ENCODE measurements around the gene DDX41.
"Not testable (repeated sequence)": the region's sequence is repeated elsewhere in the genome, so short reads cannot be mapped to it uniquely, and the experiment has no call there.

Gene DDX41

DNA sequence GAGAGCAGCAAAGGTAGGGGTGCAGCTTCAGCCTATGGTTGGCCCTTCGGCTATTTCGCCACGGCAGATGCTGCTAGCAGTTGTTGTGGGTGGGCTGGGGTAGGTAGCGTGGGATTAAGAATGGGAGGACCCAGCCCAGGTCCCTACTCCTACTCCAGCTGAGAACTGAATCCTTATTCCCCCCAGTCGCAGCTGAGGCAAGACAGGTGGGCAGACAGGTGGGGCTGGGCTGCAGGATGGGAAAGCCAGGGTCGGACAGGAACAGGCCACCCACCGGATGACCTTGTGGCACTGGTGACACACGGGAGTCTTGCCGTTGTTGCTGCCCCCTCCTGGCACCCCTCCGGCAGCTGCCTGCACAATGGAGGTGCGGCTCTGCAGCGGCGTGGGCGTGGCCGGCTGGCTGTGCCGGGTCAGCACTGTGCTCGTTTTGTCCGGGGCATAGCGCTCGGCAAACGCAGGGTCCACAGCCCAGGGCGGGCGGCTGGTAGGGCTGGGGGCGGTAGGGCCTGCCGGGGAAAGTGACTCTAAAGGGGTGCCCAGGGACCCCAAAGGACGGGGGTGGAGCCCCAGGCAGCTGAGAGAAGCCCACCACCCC lies 27.5 kb downstream of the DDX41 start:
- Histone ChIP-seq H3K4me1 (ENCODE audit: control insufficient read depth, insufficient read depth, low read length) (peaks cover 7% of the 10 kb centered on the region; the same call in 1 of the 2 replicates), H3K9me3 (ENCODE audit: control insufficient read depth, insufficient read depth, low read length) (no peaks in the 10 kb centered on the region), H3K36me3 (ENCODE audit: control insufficient read depth, insufficient read depth, low read length) (peaks cover 82% of the 10 kb centered on the region), H3K4me3 (ENCODE audit: low read depth, low read length) (no peak overlapping the region), H3K27ac (ENCODE audit: low read depth, low read length) (no peak overlapping the region), H3K27me3 (ENCODE audit: control insufficient read depth, insufficient read depth, low read length) (no peaks in the 10 kb centered on the region), H3K9ac (ENCODE audit: low read depth, low read length) (no peak overlapping the region)

DNA sequence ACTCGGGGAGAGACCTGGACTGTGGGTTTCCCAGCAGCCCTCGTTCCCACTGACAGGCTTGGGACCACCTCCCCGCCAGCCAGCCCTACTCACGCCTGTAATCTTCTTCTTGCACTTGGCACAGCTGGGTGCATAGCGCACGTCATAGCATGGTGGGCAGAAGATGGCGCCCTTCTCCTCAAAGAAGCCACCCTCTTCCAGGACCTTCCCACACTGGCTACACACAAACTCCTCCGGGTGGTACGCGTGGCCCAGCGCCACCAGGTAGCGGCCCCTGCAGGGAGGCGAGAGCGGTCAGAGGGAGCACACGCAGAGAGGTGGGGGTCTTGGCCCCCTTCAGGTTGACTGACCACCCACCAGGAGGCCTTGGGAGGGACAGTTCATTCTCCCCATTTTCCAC lies 28.8 kb downstream of the DDX41 start:
- Histone ChIP-seq H3K36me3 (ENCODE audit: control insufficient read depth, insufficient read depth, low read length) (peaks cover 80% of the 10 kb centered on the region), H3K9me3 (ENCODE audit: control insufficient read depth, insufficient read depth, low read length) (no peaks in the 10 kb centered on the region), H3K4me1 (ENCODE audit: control insufficient read depth, insufficient read depth, low read length) (peaks cover 3% of the 10 kb centered on the region; the same call in 1 of the 2 replicates), H3K27ac (ENCODE audit: low read depth, low read length) (no peak overlapping the region), H3K4me3 (ENCODE audit: low read depth, low read length) (no peak overlapping the region), H3K9ac (ENCODE audit: low read depth, low read length) (no peak overlapping the region), H3K27me3 (ENCODE audit: control insufficient read depth, insufficient read depth, low read length) (no peaks in the 10 kb centered on the region)

DNA sequence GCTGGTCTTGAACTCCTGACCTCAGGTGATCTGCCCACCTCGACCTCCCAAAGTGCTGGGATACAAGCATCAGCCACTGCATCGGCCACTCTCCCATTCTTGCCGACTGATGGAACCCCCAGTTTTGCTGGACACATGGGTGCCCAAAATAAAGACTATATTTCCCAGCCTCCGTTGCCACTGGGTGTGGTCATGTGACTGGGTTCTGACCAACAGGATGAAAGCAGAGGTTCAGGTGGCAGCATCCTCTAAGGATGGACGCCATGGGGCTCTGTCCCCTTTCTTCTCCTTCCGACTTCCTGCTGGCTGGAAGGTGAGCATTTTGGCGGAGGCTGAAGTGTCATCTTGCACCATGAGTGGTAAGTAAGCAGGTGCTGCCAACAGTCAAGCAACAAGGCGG lies 29.6 kb downstream of the DDX41 start:
- no peaks in the 10 kb centered on the region for H3K27me3 ChIP-seq (ENCODE audit: control insufficient read depth, insufficient read depth, low read length)
- no peak overlapping the region for H3K9ac ChIP-seq (ENCODE audit: low read depth, low read length)
- H3K4me1 ChIP-seq (ENCODE audit: control insufficient read depth, insufficient read depth, low read length) = peaks cover 3% of the 10 kb centered on the region; the same call in 1 of the 2 replicates
- no peak overlapping the region for H3K4me3 ChIP-seq (ENCODE audit: low read depth, low read length)
- H3K36me3 ChIP-seq (ENCODE audit: control insufficient read depth, insufficient read depth, low read length) = peaks cover 77% of the 10 kb centered on the region
- no peaks in the 10 kb centered on the region for H3K9me3 ChIP-seq (ENCODE audit: control insufficient read depth, insufficient read depth, low read length)
- no peak overlapping the region for H3K27ac ChIP-seq (ENCODE audit: low read depth, low read length)

DNA sequence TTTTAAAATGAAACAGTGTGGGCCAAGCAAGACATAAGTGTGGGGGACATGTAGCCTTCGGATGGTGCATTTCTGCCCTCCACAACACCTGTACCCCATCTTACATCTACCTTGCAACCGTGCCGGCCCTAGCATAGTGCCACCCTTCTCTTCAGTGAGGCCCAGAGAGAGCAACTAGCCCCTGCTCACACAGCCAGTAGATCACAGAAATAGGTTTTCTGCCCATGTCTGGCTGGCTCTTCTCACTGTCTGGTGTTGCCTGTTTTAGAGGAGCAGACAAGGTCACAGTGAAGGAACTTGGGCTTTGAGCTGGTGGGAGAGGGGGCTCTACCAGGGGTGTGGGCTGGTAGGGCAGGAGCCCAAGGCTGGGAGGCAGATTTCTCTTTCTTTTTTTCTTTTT lies 30.5 kb downstream of the DDX41 start:
- no peak overlapping the region for H3K4me3 ChIP-seq (ENCODE audit: low read depth, low read length)
- no peaks in the 10 kb centered on the region for H3K9me3 ChIP-seq (ENCODE audit: control insufficient read depth, insufficient read depth, low read length)
- peaks cover 2% of the 10 kb centered on the region; the same call in 1 of the 2 replicates for H3K4me1 ChIP-seq (ENCODE audit: control insufficient read depth, insufficient read depth, low read length)
- peaks cover 82% of the 10 kb centered on the region for H3K36me3 ChIP-seq (ENCODE audit: control insufficient read depth, insufficient read depth, low read length)
- H3K27ac ChIP-seq (ENCODE audit: low read depth, low read length) = no peak overlapping the region
- H3K27me3 ChIP-seq (ENCODE audit: control insufficient read depth, insufficient read depth, low read length) = no peaks in the 10 kb centered on the region
- no peak overlapping the region for H3K9ac ChIP-seq (ENCODE audit: low read depth, low read length)

- H3K9ac ChIP-seq (ENCODE audit: low read depth, low read length); H3K27me3 ChIP-seq (ENCODE audit: control insufficient read depth, insufficient read depth, low read length); H3K27ac ChIP-seq (ENCODE audit: low read depth, low read length); H3K4me3 ChIP-seq (ENCODE audit: low read depth, low read length); H3K4me1 ChIP-seq (ENCODE audit: control insufficient read depth, insufficient read depth, low read length); H3K9me3 ChIP-seq (ENCODE audit: control insufficient read depth, insufficient read depth, low read length): not testable (repeated sequence)
- peaks cover 77% of the 10 kb centered on the region for H3K36me3 ChIP-seq (ENCODE audit: control insufficient read depth, insufficient read depth, low read length)
These were observed 31.0 kb downstream of the DDX41 start for GRCh38 chr5:177485753-177486152.

- Histone ChIP-seq H3K27me3 (ENCODE audit: control insufficient read depth, insufficient read depth, low read length) (no peaks in the 10 kb centered on the region), H3K9me3 (ENCODE audit: control insufficient read depth, insufficient read depth, low read length) (no peaks in the 10 kb centered on the region), H3K9ac (ENCODE audit: low read depth, low read length) (no peak overlapping the region), H3K27ac (ENCODE audit: low read depth, low read length) (no peak overlapping the region), H3K36me3 (ENCODE audit: control insufficient read depth, insufficient read depth, low read length) (peaks cover 69% of the 10 kb centered on the region), H3K4me3 (ENCODE audit: low read depth, low read length) (no peak overlapping the region), H3K4me1 (ENCODE audit: control insufficient read depth, insufficient read depth, low read length) (no peaks in the 10 kb centered on the region)
These were observed 31.7 kb downstream of the DDX41 start for GRCh38 chr5:177484902-177485549.

DNA sequence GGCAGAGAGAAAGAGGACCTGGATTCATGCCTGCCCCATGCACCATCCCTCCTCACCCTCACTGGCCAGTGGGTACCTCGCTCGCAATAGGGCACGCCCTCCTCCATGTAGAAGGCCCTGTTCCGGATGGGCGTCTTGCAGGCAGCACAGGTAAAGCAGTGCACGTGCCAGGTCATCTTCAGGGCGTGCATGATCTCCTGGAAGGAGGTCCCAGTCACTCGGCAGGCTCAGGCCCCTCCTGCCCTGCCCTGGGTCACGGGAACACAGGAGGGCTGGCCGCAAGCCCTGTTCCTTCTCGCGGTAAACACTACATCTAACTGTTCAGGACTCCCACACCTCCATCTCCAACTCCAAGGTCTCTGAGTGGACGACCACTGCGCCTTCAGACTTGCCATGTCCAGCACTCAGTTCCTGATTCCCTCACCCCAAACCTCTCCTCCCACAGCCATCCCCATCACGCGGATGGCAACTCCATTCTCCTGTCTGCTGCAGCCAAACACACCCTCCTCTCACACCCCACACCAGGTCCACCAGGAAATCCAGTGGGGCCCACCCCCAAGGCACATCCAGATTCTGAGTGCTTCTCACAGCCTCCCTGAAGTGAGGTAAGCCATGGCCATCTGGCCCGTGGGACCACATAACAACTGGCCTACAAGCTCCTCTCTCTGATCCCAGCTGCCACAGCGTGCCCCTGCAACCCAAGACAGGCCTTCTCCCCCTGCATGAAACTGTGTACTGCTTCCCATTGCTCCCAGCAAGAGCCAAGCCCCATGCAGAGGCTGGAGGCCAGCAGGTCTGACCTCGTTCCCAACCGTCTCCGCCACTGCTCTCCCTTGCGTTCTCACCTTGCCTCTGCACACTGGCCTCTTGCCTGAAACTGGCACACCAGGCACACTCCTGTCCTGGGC lies 32.5 kb downstream of the DDX41 start:
- Histone ChIP-seq H3K36me3 (ENCODE audit: control insufficient read depth, insufficient read depth, low read length) (peaks cover 63% of the 10 kb centered on the region), H3K4me1 (ENCODE audit: control insufficient read depth, insufficient read depth, low read length) (no peaks in the 10 kb centered on the region), H3K4me3 (ENCODE audit: low read depth, low read length) (no peak overlapping the region), H3K9ac (ENCODE audit: low read depth, low read length) (no peak overlapping the region), H3K27me3 (ENCODE audit: control insufficient read depth, insufficient read depth, low read length) (no peaks in the 10 kb centered on the region), H3K27ac (ENCODE audit: low read depth, low read length) (no peak overlapping the region), H3K9me3 (ENCODE audit: control insufficient read depth, insufficient read depth, low read length) (no peaks in the 10 kb centered on the region)

GRCh38 chr5:177483042-177483441 lies 33.7 kb downstream of the DDX41 start:
- Histone ChIP-seq H3K4me3 (ENCODE audit: low read depth, low read length) (no peak overlapping the region), H3K27ac (ENCODE audit: low read depth, low read length) (no peak overlapping the region), H3K4me1 (ENCODE audit: control insufficient read depth, insufficient read depth, low read length) (no peaks in the 10 kb centered on the region), H3K36me3 (ENCODE audit: control insufficient read depth, insufficient read depth, low read length) (peaks cover 52% of the 10 kb centered on the region), H3K9me3 (ENCODE audit: control insufficient read depth, insufficient read depth, low read length) (no peaks in the 10 kb centered on the region), H3K27me3 (ENCODE audit: control insufficient read depth, insufficient read depth, low read length) (no peaks in the 10 kb centered on the region), H3K9ac (ENCODE audit: low read depth, low read length) (no peak overlapping the region)

DNA sequence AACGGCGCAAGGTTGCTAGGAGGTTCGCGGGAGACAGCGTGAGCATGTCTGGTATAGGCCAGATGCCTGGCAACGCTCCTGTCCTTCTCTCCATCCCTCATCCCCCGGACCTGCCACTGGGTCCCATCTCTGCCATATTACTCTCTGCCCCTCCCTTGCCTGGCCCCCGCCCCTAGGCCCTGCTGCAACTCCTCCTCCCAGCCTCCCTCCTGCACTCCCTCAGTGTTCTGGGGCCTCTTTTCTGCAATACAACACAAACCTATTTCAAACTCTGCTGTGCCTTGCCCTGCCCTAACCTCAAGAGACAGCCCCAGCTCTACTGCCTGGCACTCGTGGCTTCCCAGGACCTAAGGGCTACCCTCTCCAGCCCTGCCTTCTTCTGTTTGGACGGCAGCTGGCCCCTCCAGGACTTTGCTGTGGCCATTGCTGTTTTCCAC lies 34.4 kb downstream of the DDX41 start:
- Histone ChIP-seq H3K4me3 (ENCODE audit: low read depth, low read length) (no peak overlapping the region), H3K4me1 (ENCODE audit: control insufficient read depth, insufficient read depth, low read length) (no peaks in the 10 kb centered on the region), H3K36me3 (ENCODE audit: control insufficient read depth, insufficient read depth, low read length) (peaks cover 45% of the 10 kb centered on the region), H3K9me3 (ENCODE audit: control insufficient read depth, insufficient read depth, low read length) (no peaks in the 10 kb centered on the region), H3K27ac (ENCODE audit: low read depth, low read length) (no peak overlapping the region), H3K27me3 (ENCODE audit: control insufficient read depth, insufficient read depth, low read length) (no peaks in the 10 kb centered on the region), H3K9ac (ENCODE audit: low read depth, low read length) (no peak overlapping the region)

- peaks cover 12% of the 10 kb centered on the region for H3K4me1 ChIP-seq (ENCODE audit: control insufficient read depth, insufficient read depth, low read length)
- H3K27ac ChIP-seq (ENCODE audit: low read depth, low read length) = no peak overlapping the region
These were observed 37.0 kb downstream of the DDX41 start for GRCh38 chr5:177479774-177480173.

More at GRCh38 chr5:177479774-177480173, 37.0 kb downstream of the DDX41 start:
- Histone ChIP-seq H3K27me3 (ENCODE audit: control insufficient read depth, insufficient read depth, low read length) (no peaks in the 10 kb centered on the region), H3K9me3 (ENCODE audit: control insufficient read depth, insufficient read depth, low read length) (no peaks in the 10 kb centered on the region), H3K9ac (ENCODE audit: low read depth, low read length) (no peak overlapping the region), H3K4me3 (ENCODE audit: low read depth, low read length) (no peak overlapping the region), H3K36me3 (ENCODE audit: control insufficient read depth, insufficient read depth, low read length) (peaks cover 27% of the 10 kb centered on the region)
